D341Med (cell line): ENCODE data around the gene COL23A1.
A peak's percentile ranks its signal among the peaks of the same experiment; 100 is the strongest.

Experiments
- DNase-seq: peaks from one replicate; pipeline ENCODE4 v3.0.0; 2012; ENCODE audit warnings: low spot score

COL23A1 gene

GRCh38 chr5:178223828-178224335 lies 366.3 kb downstream of the COL23A1 start:
- DNase-seq = no peak

- no peak for DNase-seq
These were observed 366.9 kb downstream of the COL23A1 start for GRCh38 chr5:178223196-178223773.

- no peak for DNase-seq
These were observed 367.9 kb downstream of the COL23A1 start for GRCh38 chr5:178222292-178222691.

GRCh38 chr5:178221853-178222252 lies 368.3 kb downstream of the COL23A1 start:
- DNase-seq = no peak

GRCh38 chr5:178221282-178221681 lies 368.9 kb downstream of the COL23A1 start:
- DNase-seq = no peak

- DNase-seq = no peak
These were observed 371.4 kb downstream of the COL23A1 start for GRCh38 chr5:178218827-178219226.

- DNase-seq = no peak
These were observed 371.9 kb downstream of the COL23A1 start for GRCh38 chr5:178218237-178218776.

GRCh38 chr5:178216779-178217178 lies 373.4 kb downstream of the COL23A1 start:
- no peak for DNase-seq

GRCh38 chr5:178216088-178216534 lies 374.1 kb downstream of the COL23A1 start:
- no peak for DNase-seq

GRCh38 chr5:178215280-178216002 lies 374.8 kb downstream of the COL23A1 start:
- peak; percentile 52 for DNase-seq

GRCh38 chr5:178214160-178214803 lies 375.9 kb downstream of the COL23A1 start:
- DNase-seq = no peak

GRCh38 chr5:178213748-178214151 lies 376.4 kb downstream of the COL23A1 start:
- DNase-seq = no peak

GRCh38 chr5:178213003-178213461 lies 377.2 kb downstream of the COL23A1 start:
- DNase-seq = no peak

GRCh38 chr5:178212241-178213002 lies 377.8 kb downstream of the COL23A1 start:
- DNase-seq = no peak

- no peak for DNase-seq
These were observed 378.8 kb downstream of the COL23A1 start for GRCh38 chr5:178211095-178212048.

GRCh38 chr5:178210686-178211085 lies 379.5 kb downstream of the COL23A1 start:
- no peak for DNase-seq

- DNase-seq = no peak
These were observed 380.1 kb downstream of the COL23A1 start for GRCh38 chr5:178210073-178210535.

GRCh38 chr5:178209334-178210072 lies 380.7 kb downstream of the COL23A1 start:
- DNase-seq = no peak

- no peak for DNase-seq
These were observed 381.5 kb downstream of the COL23A1 start for GRCh38 chr5:178208540-178209227.
